AG04449 (cell line): ENCODE results near the gene CAT.

Experiments used
- CTCF ChIA-PET: fragments of 350-600 bp; formaldehyde crosslinking; extraction: SDS; loops from one replicate; lab custom pipeline; 2021; ENCODE audit warnings: antibody characterized with exemption; lab: Yijun Ruan, JAX
- POLR2A ChIA-PET: fragments of 400-600, 350-600 bp; formaldehyde crosslinking; extraction: SDS; loops from one replicate; lab custom pipeline; 2020; ENCODE audit warnings: antibody characterized with exemption, inconsistent platforms; lab: Yijun Ruan, JAX
- DNase-seq: peaks from one replicate; pipeline ENCODE4 v3.0.0-alpha.2; 2010; ENCODE audit warnings: low read depth, low spot score
- H3K4me3 ChIP-seq: 2 replicates; pipeline ENCODE4 v1.5.1; 2011; ENCODE audit warnings: low read depth, mild to moderate bottlenecking, control low read depth, low read length
- TF ChIP-seq, protein P1 (sequence below): IDR thresholded peaks from one replicate; pipeline ENCODE4 v1.5.1; 2011; ENCODE audit warnings: mild to moderate bottlenecking, moderate library complexity, low read length, control low read depth, inconsistent platforms; ENCODE audit not compliant: insufficient read depth; ENCODE audit errors: missing control alignments

CAT gene

DNA sequence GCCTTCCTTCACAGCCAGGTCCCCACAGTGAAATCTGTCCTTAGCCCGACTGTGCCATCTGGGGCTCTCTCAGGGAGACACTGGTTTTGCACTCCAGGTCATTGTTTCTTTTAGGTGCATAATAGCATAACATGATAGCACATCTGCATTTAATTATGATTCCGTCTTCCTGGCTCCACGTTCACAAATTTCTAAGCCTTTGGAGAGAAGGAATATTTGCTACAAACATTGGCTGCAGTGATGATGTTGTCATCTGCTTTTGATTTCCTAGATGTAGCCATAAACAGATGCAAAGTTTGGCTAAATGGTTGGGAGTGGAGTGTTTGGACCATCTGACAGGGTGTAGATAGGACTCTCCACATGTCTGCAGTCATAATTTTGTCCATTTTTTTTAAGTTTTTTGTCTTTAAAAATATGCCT is 12.0 kb upstream of the CAT start:
- TF ChIP-seq, protein P1, sequence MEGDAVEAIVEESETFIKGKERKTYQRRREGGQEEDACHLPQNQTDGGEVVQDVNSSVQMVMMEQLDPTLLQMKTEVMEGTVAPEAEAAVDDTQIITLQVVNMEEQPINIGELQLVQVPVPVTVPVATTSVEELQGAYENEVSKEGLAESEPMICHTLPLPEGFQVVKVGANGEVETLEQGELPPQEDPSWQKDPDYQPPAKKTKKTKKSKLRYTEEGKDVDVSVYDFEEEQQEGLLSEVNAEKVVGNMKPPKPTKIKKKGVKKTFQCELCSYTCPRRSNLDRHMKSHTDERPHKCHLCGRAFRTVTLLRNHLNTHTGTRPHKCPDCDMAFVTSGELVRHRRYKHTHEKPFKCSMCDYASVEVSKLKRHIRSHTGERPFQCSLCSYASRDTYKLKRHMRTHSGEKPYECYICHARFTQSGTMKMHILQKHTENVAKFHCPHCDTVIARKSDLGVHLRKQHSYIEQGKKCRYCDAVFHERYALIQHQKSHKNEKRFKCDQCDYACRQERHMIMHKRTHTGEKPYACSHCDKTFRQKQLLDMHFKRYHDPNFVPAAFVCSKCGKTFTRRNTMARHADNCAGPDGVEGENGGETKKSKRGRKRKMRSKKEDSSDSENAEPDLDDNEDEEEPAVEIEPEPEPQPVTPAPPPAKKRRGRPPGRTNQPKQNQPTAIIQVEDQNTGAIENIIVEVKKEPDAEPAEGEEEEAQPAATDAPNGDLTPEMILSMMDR, result no peak
- ChIA-PET CTCF (interaction anchor here (1.1 to 1.6 kb wide), 2 partner anchors 11 to 66 kb away, joined by 4 to 5 read pairs; no protein-coding TSS in a partner anchor), POLR2A (interaction anchor here (1.7 kb wide), 1 partner anchor 11 kb away, joined by 4 read pairs; no protein-coding TSS in a partner anchor)
- DNase-seq, result no peak
- H3K4me3 ChIP-seq, result no peak overlapping the region

DNA sequence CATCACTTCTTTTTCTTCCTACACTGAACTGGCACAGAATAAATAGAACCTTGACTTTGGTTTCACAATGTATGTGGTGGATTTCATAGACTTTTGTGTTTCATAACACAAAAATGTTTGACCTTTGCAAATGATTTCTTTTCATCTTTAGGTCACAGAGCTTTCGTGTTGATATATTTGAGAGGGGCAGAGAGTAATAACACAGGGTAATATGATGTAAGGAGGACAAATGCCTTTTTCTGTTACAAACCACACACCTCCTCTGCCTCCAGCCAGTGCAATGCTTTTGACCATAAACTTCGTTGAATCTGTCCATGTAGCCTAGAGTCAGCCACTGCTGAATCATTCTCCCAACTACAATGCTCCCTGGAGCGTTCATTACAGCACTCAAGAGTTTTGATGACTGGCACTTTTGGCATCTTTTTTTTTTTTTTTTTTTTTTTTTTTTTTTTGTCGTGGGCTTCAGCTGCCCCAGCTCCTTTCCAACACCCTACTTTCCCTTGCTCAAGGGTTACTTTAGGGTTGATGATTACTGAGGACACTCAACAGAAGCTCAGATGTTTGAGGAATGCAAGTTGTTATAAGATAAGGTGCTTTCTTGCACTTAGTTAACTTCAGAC is 11.4 kb upstream of the CAT start:
- POLR2A ChIA-PET, result interaction anchor here (0.6 kb wide), 1 partner anchor 23 kb away, joined by 4 read pairs; no protein-coding TSS in a partner anchor
- TF ChIP-seq, protein P1, result no peak
- CTCF ChIA-PET, result interaction anchor here (1.1 to 1.6 kb wide), 2 partner anchors 10 to 65 kb away, joined by 4 to 5 read pairs; no protein-coding TSS in a partner anchor
- no peak overlapping the region for H3K4me3 ChIP-seq
- DNase-seq, result no peak

DNA sequence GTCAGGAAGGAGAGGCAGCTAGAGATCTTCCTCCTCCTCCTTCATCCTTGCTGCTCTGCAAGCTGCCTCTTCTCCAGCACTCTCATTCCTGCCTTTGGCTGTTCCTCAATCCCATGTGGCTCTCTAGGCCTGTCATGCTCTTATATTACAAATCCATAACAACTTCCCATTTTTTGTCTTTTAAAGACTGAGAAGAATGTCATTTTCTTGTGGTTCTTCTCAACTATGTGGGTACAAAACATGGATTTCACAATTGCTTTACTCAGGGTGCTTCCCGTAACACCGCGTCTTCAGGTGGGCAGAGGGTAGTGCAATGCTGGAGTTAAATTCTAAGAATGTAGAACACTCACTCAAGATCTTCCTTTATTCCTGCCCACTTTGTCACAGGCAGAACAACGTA is 6.8 kb upstream of the CAT start:
- H3K4me3 ChIP-seq, result no peak overlapping the region
- TF ChIP-seq, protein P1, result no peak
- no peak for DNase-seq
- ChIA-PET POLR2A (no interaction called here), CTCF (interaction anchor here (1.5 kb wide), 1 partner anchor 10 kb away, joined by 3 read pairs; no protein-coding TSS in a partner anchor)

DNA sequence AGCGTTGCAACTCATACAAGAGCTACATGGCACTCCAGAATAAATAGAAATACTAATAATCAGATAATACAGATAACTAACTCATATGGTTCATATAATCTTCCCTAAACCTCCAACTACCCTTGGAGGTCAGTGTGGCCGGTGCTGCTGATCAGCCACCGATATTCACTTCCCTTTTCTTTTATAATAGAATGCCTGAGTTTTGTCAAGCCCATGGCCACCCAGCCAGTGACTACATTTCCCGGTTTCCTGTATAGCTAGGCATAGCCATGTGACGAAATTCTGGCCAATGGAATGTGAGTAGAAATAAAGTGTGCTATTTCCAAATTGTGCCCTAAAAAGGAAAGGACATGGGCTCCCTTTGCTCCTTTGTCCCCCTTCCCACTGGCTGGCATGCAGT is 5.9 kb upstream of the CAT start:
- no peak for DNase-seq
- H3K4me3 ChIP-seq, result no peak overlapping the region
- CTCF ChIA-PET, result no interaction called here
- TF ChIP-seq, protein P1, result no peak
- POLR2A ChIA-PET, result no interaction called here

DNA sequence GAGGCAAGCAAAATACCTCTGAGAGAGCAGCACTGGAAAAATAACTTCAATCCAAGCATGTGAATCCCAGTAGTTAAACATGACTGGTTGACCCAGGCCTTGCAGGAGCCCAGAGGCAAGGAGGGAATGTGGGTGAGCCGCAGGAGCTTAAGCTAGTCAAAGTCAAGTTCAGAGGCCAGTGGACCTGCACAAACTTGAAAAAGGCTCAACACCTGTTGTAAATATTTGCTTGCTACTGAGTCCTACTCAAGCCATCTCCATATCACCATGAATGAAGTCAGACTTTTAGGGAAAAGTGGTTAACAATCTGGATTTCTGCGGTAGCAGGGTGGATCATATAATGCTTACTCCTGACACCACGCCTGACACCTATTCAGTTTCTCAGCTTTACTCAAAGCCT is 4.8 kb upstream of the CAT start:
- POLR2A ChIA-PET, result no interaction called here
- H3K4me3 ChIP-seq, result no peak overlapping the region
- TF ChIP-seq, protein P1, result no peak
- no peak for DNase-seq
- CTCF ChIA-PET, result interaction anchor here (1.1 kb wide), 1 partner anchor 58 kb away, joined by 5 read pairs; no protein-coding TSS in a partner anchor
